H1 (cell line): ENCODE results near the gene UBR2. TPM values are rescaled to one million over a fixed set of nuclear protein-coding genes. Genes with fewer than 3 reads are reported as not detected.

Experiments
- CTCF ChIA-PET: fragments of 300-600 bp; sonication (Branson Sonifier 250); formaldehyde crosslinking; loops from one replicate; lab custom pipeline; 2021; ENCODE audit not compliant: partially characterized antibody; lab: Charles Lee
- POLR2A ChIA-PET: fragments of 300-600 bp; sonication (Branson Sonifier 250); formaldehyde crosslinking; loops from one replicate; lab custom pipeline; 2021; ENCODE audit warnings: inconsistent platforms; ENCODE audit not compliant: partially characterized antibody; lab: Charles Lee
- DNase-seq, 2 experiments: peaks; one replicate each; pipeline versions ENCODE4 v3.0.0 to v3.0.0-alpha.2; 2010 to 2022; ENCODE audit warnings: low spot score in 2 of 2, low read depth in 1 of 2, mixed read lengths in 1 of 2
- FAIRE-seq: peaks from 2 replicates; lab custom pipeline; 2011; peaks lifted over from hg19 to GRCh38; lab: Jason Lieb, UNC
- H2AFZ ChIP-seq: 2 replicates; pipeline ENCODE4 v1.8.1; 2012; ENCODE audit warnings: low read length, inconsistent platforms
- H2AK5ac ChIP-seq: 2 replicates; pipeline ENCODE4 v1.6.1; 2013; ENCODE audit warnings: low read depth, low read length
- H2BK120ac ChIP-seq: replicated peaks from 2 replicates; pipeline ENCODE3; 2013; ENCODE audit warnings: low read depth, low read length, inconsistent platforms
- H2BK12ac ChIP-seq: 2 replicates; pipeline ENCODE4 v1.6.1; 2013; ENCODE audit warnings: low read depth, low read length
- H2BK15ac ChIP-seq: 2 replicates; pipeline ENCODE4 v1.6.1; 2013; ENCODE audit warnings: low read length
- H2BK20ac ChIP-seq: 2 replicates; pipeline ENCODE4 v1.6.1; 2013; ENCODE audit warnings: low read length
- H2BK5ac ChIP-seq: 2 replicates; pipeline ENCODE4 v1.6.1; 2013; ENCODE audit warnings: low read depth, low read length
- H3K14ac ChIP-seq: 2 replicates; pipeline ENCODE4 v1.6.1; 2013; ENCODE audit warnings: inconsistent platforms; ENCODE audit not compliant: insufficient read length
- H3K18ac ChIP-seq: 2 replicates; pipeline ENCODE4 v1.6.1; 2013; ENCODE audit warnings: low read length; ENCODE audit errors: extremely low read depth
- H3K23ac ChIP-seq: 2 replicates; pipeline ENCODE4 v1.6.1; 2013; ENCODE audit warnings: inconsistent platforms; ENCODE audit not compliant: insufficient read length
- H3K23me2 ChIP-seq: 2 replicates; pipeline ENCODE4 v1.6.1; 2013; ENCODE audit warnings: low read depth, low read length
- H3K27ac ChIP-seq: 2 replicates; pipeline ENCODE4 v1.6.1; 2011; ENCODE audit warnings: low read depth, low read length, inconsistent platforms
- H3K27me3 ChIP-seq, 4 experiments: replicated peaks in 1 of 4; 1 replicate in 1 of 4; 2 replicates in 3 of 4; pipeline versions ENCODE4 v1.6.1 to v1.8.1; 2011 to 2013; ENCODE audit warnings: low read length in 3 of 4, mild to moderate bottlenecking in 3 of 4, inconsistent platforms in 2 of 4, mixed read lengths in 2 of 4, moderate library complexity in 1 of 4; ENCODE audit not compliant: control insufficient read depth in 3 of 4, insufficient read depth in 3 of 4; ENCODE audit errors: extremely low read depth in 1 of 4
- H3K36me3 ChIP-seq, 4 experiments: 2 replicates each; pipeline versions ENCODE4 v1.6.1 to v1.8.1; 2011 to 2013; ENCODE audit warnings: mild to moderate bottlenecking in 4 of 4, low read length in 3 of 4, moderate library complexity in 2 of 4, control low read depth in 1 of 4, inconsistent platforms in 1 of 4; ENCODE audit not compliant: insufficient read depth in 4 of 4, control insufficient read depth in 2 of 4
- H3K4ac ChIP-seq: replicated peaks from 2 replicates; pipeline ENCODE3; 2013; ENCODE audit warnings: low read length, low read depth, mixed read lengths, inconsistent platforms; ENCODE audit not compliant: insufficient read length
- H3K4me1 ChIP-seq, 4 experiments: replicated peaks in 1 of 4; 1 replicate in 1 of 4; 2 replicates in 3 of 4; pipeline versions ENCODE4 v1.6.1 to v1.8.1; 2011 to 2013; ENCODE audit warnings: low read length in 3 of 4, inconsistent platforms in 2 of 4, mixed read lengths in 1 of 4; ENCODE audit not compliant: insufficient read depth in 4 of 4, control insufficient read depth in 3 of 4
- H3K4me2 ChIP-seq, 2 experiments: 2 replicates each; pipeline versions ENCODE4 v1.6.1 to v1.8.1; 2011 to 2013; ENCODE audit warnings: low read depth in 2 of 2, low read length in 2 of 2, control low read depth in 1 of 2, inconsistent platforms in 1 of 2, mild to moderate bottlenecking in 1 of 2; ENCODE audit not compliant: insufficient read depth in 1 of 2
- H3K4me3 ChIP-seq, 4 experiments: fragments of 200-600, 300-600 bp in 1 of 4; sonication (generic), shearing (Covaris generic), sonication (Bioruptor Twin) in 1 of 4; 2 replicates each; pipeline versions ENCODE4 v1.5.1 to v1.8.1; 2011 to 2016; ENCODE audit warnings: low read length in 4 of 4, low read depth in 3 of 4, control low read depth in 2 of 4, inconsistent platforms in 2 of 4, mild to moderate bottlenecking in 2 of 4, mixed read lengths in 1 of 4, moderate library complexity in 1 of 4; ENCODE audit not compliant: insufficient read depth in 2 of 4; ENCODE audit errors: extremely low read depth in 1 of 4
- H3K56ac ChIP-seq: replicated peaks from 2 replicates; pipeline ENCODE3; 2013; ENCODE audit warnings: low read depth, mild to moderate bottlenecking, mixed read lengths, low read length, inconsistent platforms; ENCODE audit not compliant: insufficient read length
- H3K79me1 ChIP-seq: 2 replicates; pipeline ENCODE4 v1.6.1; 2013; ENCODE audit warnings: low read depth, low read length, control low read depth
- H3K79me2 ChIP-seq, 2 experiments: 2 replicates each; pipeline versions ENCODE4 v1.6.1 to v1.8.1; 2012 to 2013; ENCODE audit warnings: low read length in 2 of 2, mild to moderate bottlenecking in 2 of 2, inconsistent platforms in 1 of 2; ENCODE audit not compliant: insufficient read depth in 2 of 2, control insufficient read depth in 1 of 2
- H3K9ac ChIP-seq, 4 experiments: replicated peaks in 1 of 4; 1 replicate in 1 of 4; 2 replicates in 3 of 4; pipeline versions ENCODE4 v1.6.1 to v1.8.1; 2011 to 2013; ENCODE audit warnings: low read depth in 3 of 4, low read length in 3 of 4, control low read depth in 2 of 4, mild to moderate bottlenecking in 2 of 4, moderate library complexity in 2 of 4, inconsistent platforms in 1 of 4; ENCODE audit errors: extremely low read depth in 1 of 4
- H3K9me3 ChIP-seq, 2 experiments: 2 replicates each; pipeline versions ENCODE4 v1.6.1 to v1.8.1; 2012 to 2013; ENCODE audit warnings: mild to moderate bottlenecking in 2 of 2, moderate library complexity in 2 of 2, control low read depth in 1 of 2, inconsistent platforms in 1 of 2, low read depth in 1 of 2, low read length in 1 of 2, mixed read lengths in 1 of 2; ENCODE audit not compliant: insufficient read depth in 2 of 2
- H4K20me1 ChIP-seq, 2 experiments: replicated peaks in 1 of 2; 2 replicates each; pipeline versions ENCODE3 to v1.8.1; 2011 to 2013; ENCODE audit warnings: inconsistent platforms in 2 of 2, low read length in 2 of 2, mild to moderate bottlenecking in 1 of 2; ENCODE audit not compliant: insufficient read depth in 2 of 2, control insufficient read depth in 1 of 2
- H4K5ac ChIP-seq: 2 replicates; pipeline ENCODE4 v1.6.1; 2013; ENCODE audit warnings: low read length, low read depth, mixed read lengths, inconsistent platforms; ENCODE audit not compliant: insufficient read length
- H4K8ac ChIP-seq: 2 replicates; pipeline ENCODE4 v1.8.0; 2013; ENCODE audit warnings: mild to moderate bottlenecking, moderate library complexity, low read length, inconsistent platforms; ENCODE audit not compliant: insufficient read depth; ENCODE audit errors: extremely low read depth
- H4K91ac ChIP-seq: replicated peaks from 2 replicates; pipeline ENCODE3; 2013; ENCODE audit warnings: low read length, mixed read lengths, inconsistent platforms; ENCODE audit not compliant: insufficient read length
- ASH2L ChIP-seq: fragments of 200-600, 300-600 bp; sonication (generic); IDR thresholded peaks from one replicate; pipeline ENCODE4 v1.7.1; 2017; ENCODE audit warnings: low read length
- ATF3 ChIP-seq: IDR thresholded peaks from 2 replicates; pipeline ENCODE4 v1.6.1; 2011; ENCODE audit warnings: low read depth, mild to moderate bottlenecking, low read length; ENCODE audit not compliant: insufficient read depth
- CBX8 ChIP-seq: fragments of 300-800, 300-1000 bp; sonication (generic); IDR thresholded peaks from 2 replicates; pipeline ENCODE4 v1.7.1; 2016; ENCODE audit warnings: low read depth, low read length, borderline replicate concordance
- CHD1 ChIP-seq: IDR thresholded peaks from 2 replicates; pipeline ENCODE4 v1.6.1; 2012; ENCODE audit warnings: low read depth, low read length, improper control_type of control experiment
- CHD2 ChIP-seq: IDR thresholded peaks from 2 replicates; pipeline ENCODE4 v1.6.1; 2012; ENCODE audit warnings: low read length, improper control_type of control experiment
- CTCF ChIP-seq, 3 experiments: IDR thresholded peaks; 1 replicate in 2 of 3; 2 replicates in 1 of 3; pipeline versions ENCODE4 v1.5.1 to v1.6.1; 2011; ENCODE audit warnings: low read length in 3 of 3, mild to moderate bottlenecking in 3 of 3, inconsistent platforms in 2 of 3, low read depth in 1 of 3, moderate library complexity in 1 of 3; ENCODE audit not compliant: insufficient read depth in 1 of 3; ENCODE audit errors: control extremely low read depth in 1 of 3
- EZH2 ChIP-seq: fragments of 200-600 bp; sonication (generic); IDR thresholded peaks from 2 replicates; pipeline ENCODE4 v1.7.1; 2012; ENCODE audit warnings: low read depth, mild to moderate bottlenecking, moderate library complexity, low read length, inconsistent platforms; ENCODE audit not compliant: severe bottlenecking
- POLR2A ChIP-seq, 2 experiments: IDR thresholded peaks; 1 replicate in 1 of 2; 2 replicates in 1 of 2; pipeline ENCODE4 v1.6.1; 2011; ENCODE audit warnings: low read depth in 2 of 2, low read length in 2 of 2, mild to moderate bottlenecking in 2 of 2; ENCODE audit errors: control extremely low read depth in 1 of 2
- SP1 ChIP-seq: IDR thresholded peaks from 2 replicates; pipeline ENCODE4 v1.6.1; 2011; ENCODE audit warnings: low read depth, low read length
- TBP ChIP-seq: IDR thresholded peaks from 2 replicates; pipeline ENCODE4 v1.6.1; 2011; ENCODE audit warnings: low read depth, low read length, improper control_type of control experiment
- TEAD4 ChIP-seq: IDR thresholded peaks from 2 replicates; pipeline ENCODE4 v1.6.1; 2012; ENCODE audit warnings: low read depth, low read length, inconsistent platforms, mixed read lengths
- WGBS, 2 experiments: shearing (Covaris generic) in 1 of 2; methylation state at CpG; one replicate each; pipeline versions ENCODE4 v1.1.6 to v1.1.7; 2013 to 2015; ENCODE audit warnings: low lambda C conversion rate in 2 of 2, mixed read lengths in 2 of 2, inconsistent platforms in 1 of 2, low coverage in 1 of 2, missing lambda C conversion rate in 1 of 2; ENCODE audit not compliant: insufficient replicate concordance in 2 of 2, insufficient coverage in 1 of 2, insufficient read length in 1 of 2; ENCODE audit errors: extremely low coverage in 1 of 2, missing lambda C conversion rate in 1 of 2; 5-methylcytosine and 5-hydroxymethylcytosine counted together
- polyA plus RNA-seq, 7 experiments: library from polyadenylated mRNA; depleted of rRNA in 3 of 7; stranded (reverse) in 5 of 7; unstranded in 2 of 7; fragments of >200 nt in 5 of 7; fragments of 200-250 nt in 2 of 7; gene quantifications; 1 replicate in 5 of 7; 2 replicates in 1 of 7; 4 replicates in 1 of 7; pipeline versions ENCODE4 v1.2.1 to v1.2.3, GENCODE V29; 2011 to 2013; ENCODE audit warnings: missing spikeins in 2 of 7, mixed read lengths in 2 of 7
- total RNA-seq: library from RNA; stranded (reverse); fragmentation: NEBNext Ultra II Directional; extraction: Animal tissue kit (Norgen Biotek cat#: 25700); gene quantifications from 2 replicates; pipeline ENCODE4 v1.2.1, GENCODE V29; 2021

Gene UBR2
- total and polyA plus RNA-seq, 2 of the 8 experiments (the other 6 are each of a cell fraction or from before 2014, with no cell fraction given) = 6.5 to 19.5 TPM

GRCh38 chr6:42627044-42627443 lies 63.2 kb downstream of the UBR2 start:
- Histone ChIP-seq H3K79me2 (no peaks in the 10 kb centered on the region), H4K8ac (no peak overlapping the region), H3K14ac (no peak overlapping the region), H3K27me3 (no peaks in the 10 kb centered on the region), H2BK12ac (no peak overlapping the region), H3K4me2 (no peak overlapping the region), H3K36me3 (peaks cover 0 to 4% (median 0%) of the 10 kb centered on the region in 4 experiments; a peak in 2 of 8 replicates), H3K23me2 (no peaks in the 10 kb centered on the region), H3K79me1 (no peaks in the 10 kb centered on the region), H2AK5ac (no peak overlapping the region), H3K18ac (no peak overlapping the region), H3K9me3 (no peaks in the 10 kb centered on the region), H3K56ac (no peak overlapping the region), H3K9ac (no peak overlapping the region), H3K4ac (no peak overlapping the region), H3K23ac (no peak overlapping the region), H2BK15ac (no peak overlapping the region), H2AFZ (no peak overlapping the region), H2BK20ac (no peak overlapping the region), H3K27ac (no peak overlapping the region), H3K4me3 (no peak overlapping the region), H3K4me1 (no peaks in the 10 kb centered on the region), H2BK5ac (no peak overlapping the region), H2BK120ac (no peak overlapping the region), H4K20me1 (no peaks in the 10 kb centered on the region), H4K91ac (no peak overlapping the region), H4K5ac (no peak overlapping the region)
- TF ChIP-seq EZH2 (no peak), TBP (no peak), CHD1 (no peak), CBX8 (no peak), POLR2A (IDR thresholded peaks at IDR 0.05; ENCODE audit: control extremely low read depth in 1 of 2, low read depth in 2 of 2, low read length in 2 of 2) (no peak), ASH2L (no peak), CTCF (IDR thresholded peaks at IDR 0.05; ENCODE audit: control extremely low read depth in 1 of 3, insufficient read depth in 1 of 3, low read depth in 1 of 3, low read length in 3 of 3) (no peak), CHD2 (no peak), ATF3 (no peak), SP1 (no peak), TEAD4 (no peak)
- ChIA-PET CTCF (no interaction called here), POLR2A (interaction anchor here (1.6 kb wide), 1 partner anchor 253 kb away, joined by 3 read pairs; the partner anchor contains the start of gene RPL7L1)
- DNase-seq (no peak), FAIRE-seq (no peak)
- 96% methylated on average over 1 of the region's 1 CpG; no CpG with 5 or more reads in 1 of the 2 experiments for WGBS, 2 experiments
